K562 (cell line): ENCODE measurements around the gene NTRK1. TPM values are rescaled to one million over a fixed set of nuclear protein-coding genes. Genes with fewer than 3 reads are reported as not detected.

Experiments
- ATAC-seq: fragments of 200-7000 bp; cut with Tn5 transposase; 3 replicates; pipeline ENCODE4 v1.9.1; 2020; ENCODE audit warnings: moderate library complexity
- BruUV-seq: library from RNA; stranded (reverse); fragments of 400-500 nt; replicated peaks from 2 replicates; lab custom pipeline; 2021; lab: Mats Ljungman, UMichigan
- CTCF ChIA-PET: fragments of 300-600 bp; formaldehyde crosslinking; extraction: SDS; loops from one replicate; lab custom pipeline; 2021; ENCODE audit warnings: low intra/inter-chr PET ratio; lab: Yijun Ruan, JAX
- POLR2A ChIA-PET: fragments of 300-600, 350-650 bp; sonication (Branson Sonifier 250); formaldehyde crosslinking; extraction: SDS; loops from one replicate; lab custom pipeline; 2021; ENCODE audit warnings: antibody characterized with exemption, inconsistent platforms; lab: Yijun Ruan, JAX
- DNase-seq, 4 experiments: peaks; one replicate each; pipeline versions ENCODE4 v3.0.0 to v3.0.0-alpha.2; 2011 to 2018; ENCODE audit warnings: low spot score in 3 of 4, mixed read lengths in 3 of 4; ENCODE audit errors: extremely low read depth in 1 of 4
- FAIRE-seq: peaks from 2 replicates; lab custom pipeline; 2011; peaks lifted over from hg19 to GRCh38; lab: Jason Lieb, UNC
- H2AFZ ChIP-seq: 2 replicates; pipeline ENCODE4 v1.6.0; 2011; ENCODE audit warnings: low read depth, low read length, control low read depth, inconsistent platforms
- H3K27ac ChIP-seq: fragments of 200-600 bp; 3 replicates; pipeline ENCODE4 v1.8.0; 2011; ENCODE audit warnings: low read depth, mild to moderate bottlenecking, control low read depth, inconsistent platforms, low read length, moderate library complexity, mixed read lengths; ENCODE audit errors: extremely low read depth
- H3K27me3 ChIP-seq, 2 experiments: fragments of 300-600 bp in 1 of 2; 2 replicates in 1 of 2; 3 replicates in 1 of 2; pipeline versions ENCODE4 v1.6.0 to v1.8.0; 2011; ENCODE audit warnings: inconsistent platforms in 2 of 2, low read length in 2 of 2, mild to moderate bottlenecking in 1 of 2, mixed read lengths in 1 of 2, moderate library complexity in 1 of 2; ENCODE audit not compliant: control insufficient read depth in 2 of 2, insufficient read depth in 2 of 2
- H3K36me3 ChIP-seq: fragments of 300-600 bp; 3 replicates; pipeline ENCODE4 v1.8.0; 2011; ENCODE audit warnings: mild to moderate bottlenecking, low read length, inconsistent platforms; ENCODE audit not compliant: control insufficient read depth, insufficient read depth
- H3K4me1 ChIP-seq, 2 experiments: fragments of 200-600 bp in 1 of 2; replicated peaks in 1 of 2; 2 replicates in 1 of 2; 3 replicates in 1 of 2; pipeline versions ENCODE4 v1.5.1 to v1.8.0; 2011; ENCODE audit warnings: inconsistent platforms in 2 of 2, low read length in 2 of 2, mild to moderate bottlenecking in 1 of 2, mixed read lengths in 1 of 2, moderate library complexity in 1 of 2; ENCODE audit not compliant: control insufficient read depth in 2 of 2, insufficient read depth in 2 of 2
- H3K4me2 ChIP-seq: 2 replicates; pipeline ENCODE4 v1.6.1; 2011; ENCODE audit warnings: low read length, control low read depth, inconsistent platforms, mixed read lengths; ENCODE audit not compliant: insufficient read depth
- H3K4me3 ChIP-seq: fragments of 200-600 bp; sonication (generic), shearing (Covaris generic); 2 replicates; pipeline ENCODE4 v1.5.1; 2016; ENCODE audit warnings: control low read depth, inconsistent platforms
- H3K79me2 ChIP-seq: fragments of 200-600 bp; 3 replicates; pipeline ENCODE4 v1.8.0; 2011; ENCODE audit warnings: low read length, inconsistent platforms; ENCODE audit not compliant: control insufficient read depth, insufficient read depth
- H3K9ac ChIP-seq, 2 experiments: 2 replicates each; pipeline versions ENCODE4 v1.6.0 to v1.6.1; 2011; ENCODE audit warnings: low read depth in 2 of 2, low read length in 2 of 2, control low read depth in 1 of 2, inconsistent platforms in 1 of 2, mild to moderate bottlenecking in 1 of 2, mixed read lengths in 1 of 2; ENCODE audit not compliant: insufficient read depth in 1 of 2
- H3K9me1 ChIP-seq: one replicate; pipeline ENCODE4 v1.6.0; 2011; ENCODE audit warnings: inconsistent platforms, mild to moderate bottlenecking, low read length, moderate library complexity; ENCODE audit not compliant: control insufficient read depth, insufficient read depth
- H3K9me3 ChIP-seq: replicated peaks from 2 replicates; pipeline ENCODE4 v1.5.1; 2011; ENCODE audit warnings: low read depth, low read length, inconsistent platforms; ENCODE audit not compliant: control insufficient read depth, insufficient read depth
- H4K20me1 ChIP-seq: replicated peaks from 2 replicates; pipeline ENCODE4 v1.6.1; 2011; ENCODE audit warnings: low read length, inconsistent platforms, mixed read lengths; ENCODE audit not compliant: control insufficient read depth, insufficient read depth
- ARID2 ChIP-seq: fragments of 450-650 bp; IDR thresholded peaks from 2 replicates; pipeline ENCODE4 v1.6.1; 2017; ENCODE audit warnings: antibody characterized with exemption, mild to moderate bottlenecking
- CBX2 ChIP-seq: fragments of 200-600 bp; sonication (generic); IDR thresholded peaks from one replicate; pipeline ENCODE4 v1.6.1; 2012; ENCODE audit warnings: mild to moderate bottlenecking, low read length, inconsistent platforms; ENCODE audit not compliant: insufficient read depth, poor library complexity, severe bottlenecking
- KDM1A ChIP-seq, 2 experiments: fragments of 450-650 bp; IDR thresholded peaks; 2 replicates each; pipeline ENCODE4 v1.6.1; 2016; ENCODE audit warnings: mild to moderate bottlenecking in 2 of 2
- PURB ChIP-seq: sonication (generic); formaldehyde crosslinking; IDR thresholded peaks from 2 replicates; pipeline ENCODE4 v1.9.0; 2021; ENCODE audit warnings: low read depth, mild to moderate bottlenecking, missing genetic modification reagents
- ZNF143 ChIP-seq: sonication (generic); formaldehyde crosslinking; IDR thresholded peaks from 2 replicates; pipeline ENCODE4 v1.9.0; 2022; ENCODE audit warnings: mild to moderate bottlenecking, missing genetic modification reagents
- WGBS: fragments of 100-300 bp; shearing (Covaris generic); methylation state at CpG from one replicate; pipeline ENCODE4 v1.1.6; 2016; ENCODE audit warnings: low coverage, mixed read lengths; ENCODE audit not compliant: insufficient coverage; ENCODE audit errors: missing lambda C conversion rate; 5-methylcytosine and 5-hydroxymethylcytosine counted together
- in situ Hi-C: fragments of 300-500 bp; cut with MboI; formaldehyde crosslinking; loops from 4 replicates; pipeline ENCODE4 v1.15.0; 2018; ENCODE audit warnings: inconsistent platforms, mixed read lengths
- intact Hi-C: fragments of 100-400 bp; cut with micrococcal nuclease; formaldehyde crosslinking; loops from 2 replicates; pipeline ENCODE4 v1.14.2; 2022
- polyA plus RNA-seq, 8 experiments: library from polyadenylated mRNA; depleted of rRNA in 4 of 8; stranded (reverse) in 5 of 8; unstranded in 3 of 8; fragments of >200 nt; fragmentation: Nextera tagmentation in 2 of 8; fragmentation: Illumina TruSeq in 1 of 8; extraction: Ambion mirVana in 2 of 8; extraction: Trizol in 1 of 8; gene quantifications; 2 replicates each; pipeline versions ENCODE4 v1.2.1 to v1.2.3, GENCODE V29; 2011 to 2014; ENCODE audit warnings: inconsistent platforms in 1 of 8, missing spikeins in 1 of 8
- total RNA-seq, 7 experiments: library from RNA; depleted of rRNA in 6 of 7; stranded (reverse); fragments of >200 nt in 6 of 7; fragmentation: Illumina TruSeq in 2 of 7; extraction: Trizol in 2 of 7; gene quantifications; 2 replicates each; pipeline versions ENCODE4 v1.2.1 to v1.2.3, GENCODE V29; 2011 to 2021; ENCODE audit warnings: low replicate concordance in 1 of 7
- TF ChIP-seq, protein P1 (sequence below): fragments of 200-600 bp; sonication (generic); IDR thresholded peaks from one replicate; pipeline ENCODE4 v1.6.1; 2012; ENCODE audit warnings: mild to moderate bottlenecking, low read depth, low read length, inconsistent platforms
- TF ChIP-seq, protein P2 (sequence below): fragments of 450-650 bp; formaldehyde crosslinking; IDR thresholded peaks from 2 replicates; pipeline ENCODE4 v1.4.0; 2020; ENCODE audit warnings: mild to moderate bottlenecking, moderate library complexity

The NTRK1 gene
- total and polyA plus RNA-seq, 9 of the 15 experiments (the other 6 are each of a cell fraction or from before 2014, with no cell fraction given) = 0.46 to 30.0 (median 7.9) TPM

DNA sequence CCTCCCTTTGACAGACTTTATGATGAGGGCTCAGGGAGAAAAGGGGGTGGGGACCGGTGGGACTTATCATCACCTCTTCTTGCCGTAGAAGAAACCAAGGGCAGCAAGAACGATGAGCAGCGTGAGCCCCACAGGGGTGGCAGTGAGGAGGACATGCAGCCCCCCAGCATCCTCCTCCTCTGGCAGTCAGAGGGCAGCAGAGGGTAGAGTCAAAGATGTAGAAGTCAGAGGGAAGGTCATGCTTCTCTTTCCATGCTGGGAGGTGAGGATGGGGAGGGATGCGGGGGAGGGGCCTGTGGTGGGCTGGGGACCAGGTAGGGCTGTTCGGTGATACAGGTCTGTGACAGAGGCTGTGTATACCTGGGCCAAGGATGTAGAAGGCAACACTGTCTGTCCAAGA is 16.6 kb upstream of the NTRK1 start:
- Histone ChIP-seq H3K36me3 (no peaks in the 10 kb centered on the region), H3K9me1 (no peaks in the 10 kb centered on the region), H3K79me2 (no peaks in the 10 kb centered on the region), H4K20me1 (no peaks in the 10 kb centered on the region), H2AFZ (no peak overlapping the region), H3K27ac (no peak overlapping the region), H3K4me3 (no peak overlapping the region), H3K27me3 (0 out of 5 replicates have a peak, but pooled peaks cover 0 to 13% of the 10 kb centered on the region in 2 experiments), H3K4me1 (peaks cover 8 to 26% of the 10 kb centered on the region in 2 experiments; a peak in 4 of 5 replicates), H3K4me2 (no peak overlapping the region), H3K9ac (0 out of 4 replicates have a peak overlapping the region, but pooled peaks of 1 of the 2 experiments have one; percentile 28), H3K9me3 (no peaks in the 10 kb centered on the region)
- ChIA-PET CTCF (no interaction called here), POLR2A (no interaction called here)
- WGBS = 21% methylated on average over 5 of the region's 6 CpGs
- in situ Hi-C loops = no loop called here
- intact Hi-C loops = no loop called here
- BruUV-seq = no TSS peak
- no peak for FAIRE-seq
- no peak for DNase-seq
- ATAC-seq = no peak
- TF ChIP-seq, protein P1, sequence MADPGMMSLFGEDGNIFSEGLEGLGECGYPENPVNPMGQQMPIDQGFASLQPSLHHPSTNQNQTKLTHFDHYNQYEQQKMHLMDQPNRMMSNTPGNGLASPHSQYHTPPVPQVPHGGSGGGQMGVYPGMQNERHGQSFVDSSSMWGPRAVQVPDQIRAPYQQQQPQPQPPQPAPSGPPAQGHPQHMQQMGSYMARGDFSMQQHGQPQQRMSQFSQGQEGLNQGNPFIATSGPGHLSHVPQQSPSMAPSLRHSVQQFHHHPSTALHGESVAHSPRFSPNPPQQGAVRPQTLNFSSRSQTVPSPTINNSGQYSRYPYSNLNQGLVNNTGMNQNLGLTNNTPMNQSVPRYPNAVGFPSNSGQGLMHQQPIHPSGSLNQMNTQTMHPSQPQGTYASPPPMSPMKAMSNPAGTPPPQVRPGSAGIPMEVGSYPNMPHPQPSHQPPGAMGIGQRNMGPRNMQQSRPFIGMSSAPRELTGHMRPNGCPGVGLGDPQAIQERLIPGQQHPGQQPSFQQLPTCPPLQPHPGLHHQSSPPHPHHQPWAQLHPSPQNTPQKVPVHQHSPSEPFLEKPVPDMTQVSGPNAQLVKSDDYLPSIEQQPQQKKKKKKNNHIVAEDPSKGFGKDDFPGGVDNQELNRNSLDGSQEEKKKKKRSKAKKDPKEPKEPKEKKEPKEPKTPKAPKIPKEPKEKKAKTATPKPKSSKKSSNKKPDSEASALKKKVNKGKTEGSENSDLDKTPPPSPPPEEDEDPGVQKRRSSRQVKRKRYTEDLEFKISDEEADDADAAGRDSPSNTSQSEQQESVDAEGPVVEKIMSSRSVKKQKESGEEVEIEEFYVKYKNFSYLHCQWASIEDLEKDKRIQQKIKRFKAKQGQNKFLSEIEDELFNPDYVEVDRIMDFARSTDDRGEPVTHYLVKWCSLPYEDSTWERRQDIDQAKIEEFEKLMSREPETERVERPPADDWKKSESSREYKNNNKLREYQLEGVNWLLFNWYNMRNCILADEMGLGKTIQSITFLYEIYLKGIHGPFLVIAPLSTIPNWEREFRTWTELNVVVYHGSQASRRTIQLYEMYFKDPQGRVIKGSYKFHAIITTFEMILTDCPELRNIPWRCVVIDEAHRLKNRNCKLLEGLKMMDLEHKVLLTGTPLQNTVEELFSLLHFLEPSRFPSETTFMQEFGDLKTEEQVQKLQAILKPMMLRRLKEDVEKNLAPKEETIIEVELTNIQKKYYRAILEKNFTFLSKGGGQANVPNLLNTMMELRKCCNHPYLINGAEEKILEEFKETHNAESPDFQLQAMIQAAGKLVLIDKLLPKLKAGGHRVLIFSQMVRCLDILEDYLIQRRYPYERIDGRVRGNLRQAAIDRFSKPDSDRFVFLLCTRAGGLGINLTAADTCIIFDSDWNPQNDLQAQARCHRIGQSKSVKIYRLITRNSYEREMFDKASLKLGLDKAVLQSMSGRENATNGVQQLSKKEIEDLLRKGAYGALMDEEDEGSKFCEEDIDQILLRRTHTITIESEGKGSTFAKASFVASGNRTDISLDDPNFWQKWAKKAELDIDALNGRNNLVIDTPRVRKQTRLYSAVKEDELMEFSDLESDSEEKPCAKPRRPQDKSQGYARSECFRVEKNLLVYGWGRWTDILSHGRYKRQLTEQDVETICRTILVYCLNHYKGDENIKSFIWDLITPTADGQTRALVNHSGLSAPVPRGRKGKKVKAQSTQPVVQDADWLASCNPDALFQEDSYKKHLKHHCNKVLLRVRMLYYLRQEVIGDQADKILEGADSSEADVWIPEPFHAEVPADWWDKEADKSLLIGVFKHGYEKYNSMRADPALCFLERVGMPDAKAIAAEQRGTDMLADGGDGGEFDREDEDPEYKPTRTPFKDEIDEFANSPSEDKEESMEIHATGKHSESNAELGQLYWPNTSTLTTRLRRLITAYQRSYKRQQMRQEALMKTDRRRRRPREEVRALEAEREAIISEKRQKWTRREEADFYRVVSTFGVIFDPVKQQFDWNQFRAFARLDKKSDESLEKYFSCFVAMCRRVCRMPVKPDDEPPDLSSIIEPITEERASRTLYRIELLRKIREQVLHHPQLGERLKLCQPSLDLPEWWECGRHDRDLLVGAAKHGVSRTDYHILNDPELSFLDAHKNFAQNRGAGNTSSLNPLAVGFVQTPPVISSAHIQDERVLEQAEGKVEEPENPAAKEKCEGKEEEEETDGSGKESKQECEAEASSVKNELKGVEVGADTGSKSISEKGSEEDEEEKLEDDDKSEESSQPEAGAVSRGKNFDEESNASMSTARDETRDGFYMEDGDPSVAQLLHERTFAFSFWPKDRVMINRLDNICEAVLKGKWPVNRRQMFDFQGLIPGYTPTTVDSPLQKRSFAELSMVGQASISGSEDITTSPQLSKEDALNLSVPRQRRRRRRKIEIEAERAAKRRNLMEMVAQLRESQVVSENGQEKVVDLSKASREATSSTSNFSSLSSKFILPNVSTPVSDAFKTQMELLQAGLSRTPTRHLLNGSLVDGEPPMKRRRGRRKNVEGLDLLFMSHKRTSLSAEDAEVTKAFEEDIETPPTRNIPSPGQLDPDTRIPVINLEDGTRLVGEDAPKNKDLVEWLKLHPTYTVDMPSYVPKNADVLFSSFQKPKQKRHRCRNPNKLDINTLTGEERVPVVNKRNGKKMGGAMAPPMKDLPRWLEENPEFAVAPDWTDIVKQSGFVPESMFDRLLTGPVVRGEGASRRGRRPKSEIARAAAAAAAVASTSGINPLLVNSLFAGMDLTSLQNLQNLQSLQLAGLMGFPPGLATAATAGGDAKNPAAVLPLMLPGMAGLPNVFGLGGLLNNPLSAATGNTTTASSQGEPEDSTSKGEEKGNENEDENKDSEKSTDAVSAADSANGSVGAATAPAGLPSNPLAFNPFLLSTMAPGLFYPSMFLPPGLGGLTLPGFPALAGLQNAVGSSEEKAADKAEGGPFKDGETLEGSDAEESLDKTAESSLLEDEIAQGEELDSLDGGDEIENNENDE = no peak
- TF ChIP-seq PURB (CRISPR knock-in tag) = no peak
- no peak for TF ChIP-seq ZNF143
- TF ChIP-seq CBX2 = no peak
- TF ChIP-seq KDM1A (IDR thresholded peaks at IDR 0.05) = no peak
- TF ChIP-seq, protein P2, sequence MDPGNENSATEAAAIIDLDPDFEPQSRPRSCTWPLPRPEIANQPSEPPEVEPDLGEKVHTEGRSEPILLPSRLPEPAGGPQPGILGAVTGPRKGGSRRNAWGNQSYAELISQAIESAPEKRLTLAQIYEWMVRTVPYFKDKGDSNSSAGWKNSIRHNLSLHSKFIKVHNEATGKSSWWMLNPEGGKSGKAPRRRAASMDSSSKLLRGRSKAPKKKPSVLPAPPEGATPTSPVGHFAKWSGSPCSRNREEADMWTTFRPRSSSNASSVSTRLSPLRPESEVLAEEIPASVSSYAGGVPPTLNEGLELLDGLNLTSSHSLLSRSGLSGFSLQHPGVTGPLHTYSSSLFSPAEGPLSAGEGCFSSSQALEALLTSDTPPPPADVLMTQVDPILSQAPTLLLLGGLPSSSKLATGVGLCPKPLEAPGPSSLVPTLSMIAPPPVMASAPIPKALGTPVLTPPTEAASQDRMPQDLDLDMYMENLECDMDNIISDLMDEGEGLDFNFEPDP (CRISPR knock-in tag) = no peak
- TF ChIP-seq ARID2 = no peak
